H1 (cell line): ENCODE results near the gene CMBL.
"Not testable (repeated sequence)": the region's sequence is repeated elsewhere in the genome, so short reads cannot be mapped to it uniquely, and the experiment has no call there.

Experiments
- BRCA1 ChIP-seq: IDR thresholded peaks from 2 replicates; pipeline ENCODE4 v1.6.1; 2012; ENCODE audit warnings: low read depth, low read length, improper control_type of control experiment
- CTCF ChIP-seq, 3 experiments: IDR thresholded peaks; 1 replicate in 2 of 3; 2 replicates in 1 of 3; pipeline versions ENCODE4 v1.5.1 to v1.6.1; 2011; ENCODE audit warnings: low read length in 3 of 3, mild to moderate bottlenecking in 3 of 3, inconsistent platforms in 2 of 3, low read depth in 1 of 3, moderate library complexity in 1 of 3; ENCODE audit not compliant: insufficient read depth in 1 of 3; ENCODE audit errors: control extremely low read depth in 1 of 3
- POLR2A ChIP-seq, 2 experiments: IDR thresholded peaks; 1 replicate in 1 of 2; 2 replicates in 1 of 2; pipeline ENCODE4 v1.6.1; 2011; ENCODE audit warnings: low read depth in 2 of 2, low read length in 2 of 2, mild to moderate bottlenecking in 2 of 2; ENCODE audit errors: control extremely low read depth in 1 of 2
- POLR2AphosphoS5 ChIP-seq: IDR thresholded peaks from 2 replicates; pipeline ENCODE4 v1.6.1; 2011; ENCODE audit warnings: low read depth, low read length

DNA sequence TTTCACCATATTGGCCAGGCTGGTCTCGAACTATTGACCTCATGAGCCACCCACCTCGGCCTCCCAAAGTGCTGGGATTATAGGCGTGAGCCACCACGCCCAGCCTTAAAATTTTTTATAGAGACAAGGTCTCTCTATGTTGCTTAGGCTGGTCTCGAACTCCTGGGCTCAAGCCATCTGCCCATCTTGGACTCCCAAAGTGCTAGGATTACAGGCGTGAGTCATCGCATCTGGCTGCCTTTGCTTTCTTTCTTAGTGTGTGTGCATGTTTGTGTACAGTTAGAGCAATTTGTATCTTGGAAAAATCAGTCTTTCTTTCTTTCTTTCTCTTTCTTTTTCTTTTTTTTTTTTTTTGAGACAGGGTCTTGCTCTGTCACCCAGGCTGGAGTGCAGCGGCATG is 22.3 kb downstream of the CMBL start:
- not testable (repeated sequence) for TF ChIP-seq CTCF (IDR thresholded peaks at IDR 0.05; ENCODE audit: control extremely low read depth in 1 of 3, insufficient read depth in 1 of 3, low read depth in 1 of 3, low read length in 3 of 3); POLR2AphosphoS5; POLR2A (IDR thresholded peaks at IDR 0.05; ENCODE audit: control extremely low read depth in 1 of 2, low read depth in 2 of 2, low read length in 2 of 2); BRCA1
